HepG2 (cell line): ENCODE measurements around the gene HAP1. TPM values are rescaled to one million over a fixed set of nuclear protein-coding genes. Genes with fewer than 3 reads are reported as not detected.
A peak's percentile ranks its signal among the peaks of the same experiment; 100 is the strongest.

Experiments used
- CAMTA2 ChIP-seq: sonication (generic); formaldehyde crosslinking; IDR thresholded peaks from 2 replicates; pipeline ENCODE4 v1.4.0; 2020; ENCODE audit warnings: mild to moderate bottlenecking, missing genetic modification reagents, borderline replicate concordance
- DMAP1 ChIP-seq: IDR thresholded peaks from 2 replicates; pipeline ENCODE4 v1.6.1; 2016
- ETV5 ChIP-seq: IDR thresholded peaks from 2 replicates; pipeline ENCODE4 v1.6.1; 2018; ENCODE audit warnings: missing biosample characterization, missing genetic modification reagents, inconsistent platforms, borderline replicate concordance
- GTF3A ChIP-seq: sonication (generic); formaldehyde crosslinking; conservative IDR thresholded peaks from 2 replicates; pipeline ENCODE4 v1.4.0; 2020; ENCODE audit warnings: mild to moderate bottlenecking, missing genetic modification reagents
- NCOA2 ChIP-seq: sonication (generic); formaldehyde crosslinking; IDR thresholded peaks from 2 replicates; pipeline ENCODE4 v1.8.0; 2022; ENCODE audit warnings: inconsistent platforms
- NFIC ChIP-seq: IDR thresholded peaks from 2 replicates; pipeline ENCODE4 v1.6.1; 2012; ENCODE audit warnings: mild to moderate bottlenecking, low read length, inconsistent platforms
- NR2F6 ChIP-seq, 2 experiments: IDR thresholded peaks; 2 replicates each; pipeline ENCODE4 v1.6.1; 2016; ENCODE audit warnings: antibody characterized with exemption in 1 of 2, mild to moderate bottlenecking in 1 of 2
- PRDM15 ChIP-seq: sonication (generic); formaldehyde crosslinking; IDR thresholded peaks from 2 replicates; pipeline ENCODE4 v1.4.0; 2020; ENCODE audit warnings: missing genetic modification reagents
- TCF7L2 ChIP-seq: IDR thresholded peaks from 2 replicates; pipeline ENCODE4 v1.6.1; 2011; ENCODE audit warnings: mild to moderate bottlenecking, low read depth, low read length, moderate library complexity
- TEAD2 ChIP-seq: sonication (generic); formaldehyde crosslinking; IDR thresholded peaks from 2 replicates; pipeline ENCODE4 v1.9.0; 2021; ENCODE audit warnings: missing genetic modification reagents
- XRCC5 ChIP-seq: fragments of 200-400 bp; formaldehyde crosslinking; optimal IDR thresholded peaks from 2 replicates; pipeline ENCODE3; 2017; ENCODE audit warnings: mild to moderate bottlenecking, low read length
- ZFP90 ChIP-seq: sonication (generic); formaldehyde crosslinking; IDR thresholded peaks from 2 replicates; pipeline ENCODE4 v1.8.0; 2022; ENCODE audit warnings: missing genetic modification reagents, mild to moderate bottlenecking, inconsistent platforms, borderline replicate concordance
- ZNF792 ChIP-seq: IDR thresholded peaks from 2 replicates; pipeline ENCODE4 v1.6.1; 2016
- polyA plus RNA-seq, 8 experiments: library from polyadenylated mRNA; depleted of rRNA in 3 of 8; stranded (reverse) in 7 of 8; unstranded in 1 of 8; fragments of >200 nt; fragmentation: Illumina TruSeq in 4 of 8; extraction: Trizol in 4 of 8; gene quantifications; 2 replicates each; pipeline versions ENCODE4 v1.2.1 to v1.2.3, GENCODE V29; 2011 to 2016; ENCODE audit warnings: low read depth in 4 of 8, missing spikeins in 1 of 8, mixed read lengths in 1 of 8; ENCODE audit not compliant: insufficient read depth in 1 of 8
- total RNA-seq, 5 experiments: library from RNA; depleted of rRNA; stranded (reverse); fragments of >200 nt; fragmentation: Illumina TruSeq; extraction: Trizol; gene quantifications; 2 replicates each; pipeline ENCODE4 v1.2.3, GENCODE V29; 2016; ENCODE audit warnings: low read depth in 1 of 5
- TF ChIP-seq, protein P1 (sequence below): sonication (generic); formaldehyde crosslinking; IDR thresholded peaks from 2 replicates; pipeline ENCODE4 v1.5.0; 2020; ENCODE audit warnings: missing genetic modification reagents
- TF ChIP-seq, protein P2 (sequence below): sonication (generic); formaldehyde crosslinking; IDR thresholded peaks from 2 replicates; pipeline ENCODE4 v1.8.0; 2022; ENCODE audit warnings: missing genetic modification reagents, mild to moderate bottlenecking, borderline replicate concordance
- TF ChIP-seq, protein P3 (sequence below): IDR thresholded peaks from 2 replicates; pipeline ENCODE4 v1.6.1; 2016; ENCODE audit warnings: low read depth

HAP1 gene
- total and polyA plus RNA-seq, 2 of the 13 experiments (the other 11 are each of a cell fraction or from before 2014, with no cell fraction given): 0.07 TPM

DNA sequence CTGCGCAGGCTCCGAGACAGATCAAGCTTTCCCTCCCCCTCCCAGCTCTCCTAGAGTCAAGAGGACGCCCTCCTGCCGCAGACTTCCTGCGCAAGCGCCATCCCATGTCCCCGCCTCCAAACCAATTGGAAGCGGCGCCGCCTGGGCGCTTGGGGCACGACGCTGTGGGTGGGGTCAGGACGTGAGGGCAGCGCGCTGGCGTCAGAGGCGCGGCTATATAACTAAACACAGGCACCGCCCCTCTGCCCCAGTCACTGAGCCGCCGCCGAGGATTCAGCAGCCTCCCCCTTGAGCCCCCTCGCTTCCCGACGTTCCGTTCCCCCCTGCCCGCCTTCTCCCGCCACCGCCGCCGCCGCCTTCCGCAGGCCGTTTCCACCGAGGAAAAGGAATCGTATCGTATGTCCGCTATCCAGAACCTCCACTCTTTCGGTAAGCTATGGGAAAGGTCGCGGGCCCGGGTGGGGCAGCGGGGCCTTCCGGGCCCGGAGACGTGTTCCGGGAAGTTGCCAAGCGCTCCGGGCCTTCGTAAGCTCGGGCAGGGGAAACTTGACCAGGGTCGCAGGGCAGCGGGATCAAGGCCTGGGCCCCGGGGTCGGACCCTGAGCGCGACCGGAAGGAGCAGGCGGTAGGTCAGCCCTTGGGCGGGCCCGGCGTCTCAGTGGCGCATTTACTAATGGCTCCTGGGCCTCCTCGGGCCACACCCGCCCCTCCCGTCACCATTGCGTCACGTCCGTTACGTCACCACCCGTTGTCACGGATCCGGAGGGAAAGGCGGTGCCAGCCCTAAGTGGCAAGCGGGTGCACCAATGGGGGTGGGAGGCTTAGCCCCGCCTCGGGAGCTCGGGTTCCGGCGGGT lies 45.6 kb downstream of the HAP1 start, which contains the start of gene EIF1 (continued):
- TF ChIP-seq TCF7L2 (no peak), ZNF792 (peak; percentile 16), GTF3A (CRISPR knock-in tag) (peak; percentile 98), NFIC (no peak), ETV5 (peak; percentile 94), ZFP90 (CRISPR knock-in tag) (peak; percentile 93), XRCC5 (peak; percentile 83), DMAP1 (peak; percentile 97; the same call in 1 of the 2 replicates), TEAD2 (CRISPR knock-in tag) (no peak), NCOA2 (CRISPR knock-in tag) (no peak), NR2F6 (IDR thresholded peaks at IDR 0.05) (peak; percentile 50; the same call in 1 of the 2 replicates), NR2F6 (CRISPR knock-in tag; IDR thresholded peaks at IDR 0.05) (peak; percentile 76), CAMTA2 (0 out of 2 replicates have a peak, but pooled peaks have one; percentile 70), PRDM15 (no peak)
- TF ChIP-seq, protein P1, sequence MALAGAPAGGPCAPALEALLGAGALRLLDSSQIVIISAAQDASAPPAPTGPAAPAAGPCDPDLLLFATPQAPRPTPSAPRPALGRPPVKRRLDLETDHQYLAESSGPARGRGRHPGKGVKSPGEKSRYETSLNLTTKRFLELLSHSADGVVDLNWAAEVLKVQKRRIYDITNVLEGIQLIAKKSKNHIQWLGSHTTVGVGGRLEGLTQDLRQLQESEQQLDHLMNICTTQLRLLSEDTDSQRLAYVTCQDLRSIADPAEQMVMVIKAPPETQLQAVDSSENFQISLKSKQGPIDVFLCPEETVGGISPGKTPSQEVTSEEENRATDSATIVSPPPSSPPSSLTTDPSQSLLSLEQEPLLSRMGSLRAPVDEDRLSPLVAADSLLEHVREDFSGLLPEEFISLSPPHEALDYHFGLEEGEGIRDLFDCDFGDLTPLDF (CRISPR knock-in tag): peak; percentile 64
- TF ChIP-seq, protein P2, sequence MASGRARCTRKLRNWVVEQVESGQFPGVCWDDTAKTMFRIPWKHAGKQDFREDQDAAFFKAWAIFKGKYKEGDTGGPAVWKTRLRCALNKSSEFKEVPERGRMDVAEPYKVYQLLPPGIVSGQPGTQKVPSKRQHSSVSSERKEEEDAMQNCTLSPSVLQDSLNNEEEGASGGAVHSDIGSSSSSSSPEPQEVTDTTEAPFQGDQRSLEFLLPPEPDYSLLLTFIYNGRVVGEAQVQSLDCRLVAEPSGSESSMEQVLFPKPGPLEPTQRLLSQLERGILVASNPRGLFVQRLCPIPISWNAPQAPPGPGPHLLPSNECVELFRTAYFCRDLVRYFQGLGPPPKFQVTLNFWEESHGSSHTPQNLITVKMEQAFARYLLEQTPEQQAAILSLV: peak; percentile 98
- TF ChIP-seq, protein P3, sequence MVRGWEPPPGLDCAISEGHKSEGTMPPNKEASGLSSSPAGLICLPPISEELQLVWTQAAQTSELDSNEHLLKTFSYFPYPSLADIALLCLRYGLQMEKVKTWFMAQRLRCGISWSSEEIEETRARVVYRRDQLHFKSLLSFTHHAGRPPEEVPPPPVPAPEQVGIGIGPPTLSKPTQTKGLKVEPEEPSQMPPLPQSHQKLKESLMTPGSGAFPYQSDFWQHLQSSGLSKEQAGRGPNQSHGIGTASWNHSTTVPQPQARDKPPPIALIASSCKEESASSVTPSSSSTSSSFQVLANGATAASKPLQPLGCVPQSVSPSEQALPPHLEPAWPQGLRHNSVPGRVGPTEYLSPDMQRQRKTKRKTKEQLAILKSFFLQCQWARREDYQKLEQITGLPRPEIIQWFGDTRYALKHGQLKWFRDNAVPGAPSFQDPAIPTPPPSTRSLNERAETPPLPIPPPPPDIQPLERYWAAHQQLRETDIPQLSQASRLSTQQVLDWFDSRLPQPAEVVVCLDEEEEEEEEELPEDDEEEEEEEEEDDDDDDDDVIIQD (CRISPR knock-in tag): peak; percentile 54
